ENCODE results near the gene ESR2.
"Not testable (repeated sequence)": the region's sequence is repeated elsewhere in the genome, so short reads cannot be mapped to it uniquely, and the experiment has no call there.

Gene ESR2

GRCh38 chr14:64293976-64294671, at the start of gene ESR2:
ESR2 (minus strand) TSS chr14:64294371; CDS start chr14:64282985, 11,386 bp downstream.
- no peak for DNase-seq

- no peak for DNase-seq
Observed at GRCh38 chr14:64340560-64341196, 46.5 kb upstream of the ESR2 start.

GRCh38 chr14:64338616-64339316, 44.6 kb upstream of the ESR2 start:
- DNase-seq, result peak; percentile 76

DNA sequence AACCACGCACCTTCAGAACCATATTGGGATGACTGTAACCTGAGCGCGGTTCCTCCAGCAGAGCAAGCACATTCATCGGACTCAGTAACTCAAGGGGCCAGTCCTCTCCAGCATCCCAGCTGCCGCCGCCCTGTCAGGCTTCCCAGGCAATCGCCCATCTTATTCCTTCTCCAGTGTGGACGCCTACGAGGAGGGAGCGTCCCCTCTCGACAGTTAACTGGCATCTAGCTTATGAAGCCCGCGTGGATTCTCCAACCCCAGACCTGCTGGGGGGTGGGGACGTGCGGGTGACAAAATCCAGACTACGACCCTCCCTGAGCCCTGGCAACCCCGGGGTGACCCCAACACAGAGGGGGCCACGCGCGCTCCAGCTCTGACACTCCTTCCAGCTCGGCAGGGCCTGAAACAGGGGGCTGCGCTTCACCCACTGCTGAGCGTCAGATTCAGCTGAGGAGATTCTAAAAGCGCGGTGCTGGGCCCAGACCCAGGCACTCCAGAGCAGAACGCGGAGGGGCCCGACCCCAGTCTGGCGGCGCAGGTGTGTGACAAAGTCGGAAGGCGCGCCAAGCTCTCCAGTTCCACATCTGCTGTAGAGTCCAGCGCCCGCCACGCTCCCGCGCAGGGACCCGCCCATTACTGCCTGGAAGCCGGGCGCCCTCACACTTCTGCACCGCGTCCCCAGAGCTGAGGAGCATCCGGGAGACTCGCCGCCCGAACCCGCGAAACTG, 43.9 kb upstream of the ESR2 start:
- no peak for DNase-seq

GRCh38 chr14:64329149-64329548, 35.0 kb upstream of the ESR2 start:
- no peak for DNase-seq

DNA sequence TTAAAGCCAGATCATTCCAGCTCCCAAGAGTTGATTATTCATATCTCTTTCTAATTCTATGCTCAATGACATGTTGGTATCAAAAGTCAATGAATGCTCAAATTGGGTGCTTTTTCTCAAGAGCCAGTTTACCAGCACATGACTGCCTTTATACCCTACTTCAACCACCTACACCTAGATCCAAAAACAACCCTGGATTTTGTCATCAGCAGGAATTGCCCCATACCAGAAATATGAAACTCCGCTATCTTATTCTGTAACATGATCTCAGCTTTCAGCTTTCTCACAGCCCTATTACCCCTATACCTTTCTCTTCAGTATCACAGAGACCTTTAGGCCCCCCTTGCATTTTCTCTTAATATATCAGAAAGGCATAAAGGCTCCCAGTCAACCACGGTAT, 32.3 kb upstream of the ESR2 start:
- no peak for DNase-seq

DNA sequence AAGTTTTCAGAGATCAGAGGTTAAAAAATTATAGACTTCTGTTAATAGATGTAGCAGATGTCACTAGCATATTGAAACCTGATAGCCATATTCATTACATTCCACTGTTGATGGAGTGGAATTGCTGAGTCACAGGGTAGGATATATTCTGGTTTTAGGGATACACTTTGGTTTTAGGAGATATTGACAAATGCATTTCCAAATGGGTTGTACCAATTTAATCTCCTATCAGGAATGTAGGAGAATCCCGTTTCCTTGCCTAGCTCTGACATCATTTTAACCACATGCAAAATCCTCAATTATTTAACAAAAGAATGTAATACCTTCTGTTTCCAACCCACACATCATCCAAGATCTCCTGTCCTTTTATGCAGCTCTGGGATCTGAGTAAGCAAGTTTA, 30.7 kb upstream of the ESR2 start:
- DNase-seq, result no peak

DNA sequence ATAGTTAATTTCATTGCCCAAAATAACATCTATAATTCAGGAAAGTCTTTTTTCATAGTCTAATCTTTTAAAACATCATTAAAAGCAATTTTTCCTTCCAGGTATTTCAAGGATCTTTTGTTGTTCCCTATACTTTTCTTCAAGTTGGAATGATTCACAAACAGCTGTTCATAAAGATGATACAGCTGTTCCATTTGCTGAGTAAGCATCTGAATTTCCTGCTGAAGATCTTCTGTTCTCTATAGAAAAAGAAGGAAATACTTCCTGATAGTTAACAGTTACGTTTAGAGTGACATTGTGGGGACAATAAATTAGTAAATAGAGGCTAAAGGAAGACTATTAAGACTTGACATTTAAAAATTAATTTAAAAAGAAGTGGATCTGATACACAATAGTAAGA, 30.3 kb upstream of the ESR2 start:
- no peak for DNase-seq

DNA sequence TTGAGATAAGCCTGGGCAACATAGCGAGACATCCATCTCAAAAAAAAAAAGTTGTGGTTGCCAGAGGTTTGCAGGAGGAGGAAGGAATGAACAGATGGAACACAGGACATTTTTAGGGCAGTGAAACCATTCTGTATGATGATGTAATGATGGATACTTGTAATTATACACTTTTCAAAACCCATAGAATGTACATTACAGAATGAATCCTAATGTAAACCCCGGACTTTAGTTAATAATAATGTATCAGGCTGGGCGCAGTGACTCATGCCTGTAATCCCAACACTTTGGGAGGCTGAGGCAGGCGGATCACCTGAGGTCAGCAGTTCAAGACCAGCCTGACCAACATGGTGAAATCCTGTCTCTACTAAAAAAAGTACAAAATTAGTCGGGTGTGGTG, 26.2 kb upstream of the ESR2 start:
- not testable (repeated sequence) for DNase-seq

DNA sequence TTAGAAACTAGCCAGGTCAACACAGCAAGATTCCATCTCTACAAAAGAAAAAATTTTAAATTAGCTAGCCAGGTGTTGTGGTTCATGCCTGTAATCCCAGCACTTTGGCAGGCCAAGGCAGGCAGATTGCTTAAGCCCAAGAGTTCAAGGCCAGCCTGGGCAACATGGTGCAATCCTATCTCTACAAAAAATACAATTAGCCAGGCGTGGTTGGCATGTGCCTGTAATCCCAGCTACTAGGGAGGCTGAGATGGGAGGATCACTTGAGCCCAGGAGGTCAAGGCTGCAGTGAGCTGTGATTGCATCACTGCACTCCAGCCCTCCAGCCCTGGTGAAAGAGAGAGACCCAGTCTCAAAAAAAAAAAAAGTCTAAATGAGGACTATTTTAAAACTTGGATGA, 24.5 kb upstream of the ESR2 start:
- not testable (repeated sequence) for DNase-seq

DNA sequence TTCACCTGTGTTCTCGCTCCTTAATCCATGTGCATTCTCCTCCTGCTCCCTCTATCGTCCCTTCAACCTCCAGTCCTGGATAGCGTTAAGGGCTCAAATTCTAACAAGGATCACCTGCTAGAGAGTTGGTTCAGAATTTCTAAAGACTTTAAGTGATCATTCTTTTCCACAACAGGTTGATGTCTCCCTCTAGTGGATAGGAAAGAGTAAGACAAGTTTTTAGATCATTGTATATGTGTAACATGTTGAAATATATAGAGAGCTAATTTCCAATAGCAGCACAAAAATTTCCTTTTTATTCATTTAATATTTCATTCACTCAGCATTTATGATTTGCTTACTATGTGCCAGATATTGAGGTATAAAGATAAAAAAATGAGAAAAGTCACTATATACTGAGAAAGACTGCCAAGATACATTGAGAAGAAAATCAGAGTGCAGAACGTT, 9.3 kb upstream of the ESR2 start:
- no peak for DNase-seq

- no peak for DNase-seq
Observed at GRCh38 chr14:64298773-64299172, 4.6 kb upstream of the ESR2 start.

- DNase-seq, result no peak
Observed at GRCh38 chr14:64296561-64296960, 2.4 kb upstream of the ESR2 start.

DNA sequence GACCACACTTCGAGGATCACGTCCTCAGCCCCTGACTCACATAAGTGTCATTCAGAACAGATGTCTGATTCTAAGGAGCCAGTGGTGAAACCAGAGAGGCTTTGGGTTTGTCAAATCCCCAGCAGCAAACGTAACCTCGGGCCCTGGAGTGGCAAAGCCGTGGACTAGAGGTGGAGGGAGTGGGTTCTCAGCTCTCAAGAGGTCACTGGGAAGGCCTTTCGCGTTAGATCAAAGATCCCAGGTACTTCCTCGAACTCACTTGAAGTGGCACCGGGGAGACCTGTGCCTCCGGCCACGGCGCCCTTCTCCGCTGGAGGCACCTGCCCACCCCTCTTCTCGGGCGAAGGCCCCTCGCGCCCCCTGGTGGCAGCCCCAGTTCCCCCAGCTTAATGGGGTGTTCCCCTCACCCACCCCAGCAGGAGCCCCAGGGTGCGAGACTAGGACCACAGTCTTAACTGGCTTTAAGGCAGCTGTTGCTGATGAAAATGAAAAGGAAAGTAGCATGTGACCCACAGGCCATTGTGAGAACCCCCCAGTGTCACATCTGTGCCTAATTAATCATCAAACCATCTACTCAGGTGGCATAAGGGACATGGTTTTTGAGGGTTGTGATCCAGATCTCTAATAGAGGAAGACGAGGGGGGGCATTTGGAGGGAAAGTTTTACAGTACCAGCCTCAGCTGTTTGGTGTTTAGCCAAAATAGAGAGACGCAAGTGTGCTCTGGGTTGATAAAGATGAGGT, 672 bp upstream of the ESR2 start:
- DNase-seq, result peak; percentile 80

DNA sequence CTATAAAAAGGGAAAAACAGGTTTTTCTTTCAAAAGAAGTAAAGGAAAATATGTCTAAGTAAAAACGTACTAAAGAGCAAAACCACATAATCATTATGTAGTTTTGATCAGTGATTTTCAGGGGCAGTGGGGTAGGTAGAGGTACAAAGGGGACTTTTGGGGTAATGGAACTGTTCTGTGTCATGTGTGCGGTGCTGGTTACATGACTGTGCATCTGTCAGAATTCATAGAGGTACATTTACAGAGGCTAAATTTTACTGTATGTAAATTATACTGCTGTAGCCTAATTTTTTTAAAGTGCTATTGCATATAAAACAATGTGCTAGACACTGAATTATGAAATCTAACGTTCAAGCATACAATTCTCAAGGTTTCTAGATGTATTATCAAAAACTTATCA, 2.0 kb downstream of the ESR2 start:
- DNase-seq, result no peak

DNA sequence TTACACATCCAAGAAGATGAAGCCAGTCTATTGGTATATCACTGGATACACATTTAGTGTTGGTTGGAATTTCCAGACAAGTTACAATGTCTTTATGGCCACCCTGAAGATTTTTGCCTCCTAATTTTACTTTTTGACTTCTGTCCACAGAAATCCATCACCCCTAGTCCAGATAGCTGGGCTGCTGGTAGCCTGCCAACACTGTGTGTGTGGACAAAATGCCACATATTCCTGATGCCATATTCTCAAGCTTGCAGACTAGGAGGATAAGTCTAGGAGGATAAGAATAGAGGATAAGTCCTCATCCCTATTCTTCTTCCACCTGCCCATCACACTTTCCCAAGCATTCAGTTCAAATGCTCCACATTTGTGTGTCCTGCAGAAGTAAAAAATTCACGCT, 4.6 kb downstream of the ESR2 start:
- no peak for DNase-seq

GRCh38 chr14:64281805-64282204, 12.4 kb downstream of the ESR2 start:
- DNase-seq, result no peak

GRCh38 chr14:64279704-64280668, 14.2 kb downstream of the ESR2 start:
- DNase-seq, result no peak

DNA sequence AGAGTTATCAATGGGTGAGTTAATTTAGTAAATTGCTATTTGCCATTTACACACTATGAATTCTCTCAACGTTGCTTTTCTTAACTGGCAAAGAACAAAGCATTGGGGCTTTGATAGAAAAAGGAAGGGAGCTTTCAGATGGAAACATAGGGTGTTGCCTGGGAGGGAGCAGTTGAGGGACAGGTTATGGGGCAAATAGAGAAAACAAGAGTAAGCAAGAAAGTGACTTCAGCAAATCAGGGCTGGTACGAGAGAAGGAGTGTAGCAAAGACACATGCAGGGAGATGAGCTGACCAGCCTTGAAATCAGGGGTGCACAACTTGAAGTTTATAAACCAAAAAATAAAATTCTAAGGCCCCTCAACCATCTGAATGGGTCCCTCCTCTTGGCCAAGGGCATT, 15.7 kb downstream of the ESR2 start:
- no peak for DNase-seq

DNA sequence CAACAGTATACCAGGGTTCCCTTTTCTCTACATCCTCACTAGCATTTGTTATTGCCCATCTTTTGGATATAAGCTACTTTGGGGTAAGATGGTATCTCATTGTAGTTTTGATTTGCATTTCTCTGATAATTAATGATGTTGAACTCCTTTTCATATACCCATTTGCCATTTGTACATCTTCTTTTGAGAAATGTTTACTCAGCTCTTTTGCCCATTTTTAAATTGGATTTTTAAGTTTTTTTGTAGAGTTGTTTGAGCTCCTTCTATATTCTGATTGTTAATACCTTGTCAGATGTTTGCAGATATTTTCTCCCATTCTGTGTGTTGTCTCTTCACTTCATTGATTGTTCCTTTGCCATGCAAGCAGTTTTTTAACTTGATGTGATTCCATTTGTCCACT, 22.2 kb downstream of the ESR2 start:
- no peak for DNase-seq

DNA sequence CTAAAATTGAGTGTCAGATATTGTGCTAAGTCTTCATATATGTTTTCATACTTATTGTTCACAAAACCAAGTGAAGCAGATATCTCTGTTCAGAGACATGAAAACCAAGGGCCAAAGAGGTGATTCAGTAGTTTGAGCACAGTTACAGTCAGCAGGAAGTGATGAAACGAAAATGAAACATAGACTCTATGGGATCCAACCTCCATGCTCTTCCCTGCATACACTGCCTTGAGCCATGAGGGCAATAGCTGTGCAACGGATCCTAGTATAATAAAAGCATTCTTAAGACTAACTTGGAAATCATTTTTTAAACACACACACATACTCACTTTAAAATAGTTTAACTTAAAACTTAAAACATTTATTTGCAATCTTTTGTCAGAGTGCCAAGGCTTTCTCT, 27.9 kb downstream of the ESR2 start:
- no peak for DNase-seq

DNA sequence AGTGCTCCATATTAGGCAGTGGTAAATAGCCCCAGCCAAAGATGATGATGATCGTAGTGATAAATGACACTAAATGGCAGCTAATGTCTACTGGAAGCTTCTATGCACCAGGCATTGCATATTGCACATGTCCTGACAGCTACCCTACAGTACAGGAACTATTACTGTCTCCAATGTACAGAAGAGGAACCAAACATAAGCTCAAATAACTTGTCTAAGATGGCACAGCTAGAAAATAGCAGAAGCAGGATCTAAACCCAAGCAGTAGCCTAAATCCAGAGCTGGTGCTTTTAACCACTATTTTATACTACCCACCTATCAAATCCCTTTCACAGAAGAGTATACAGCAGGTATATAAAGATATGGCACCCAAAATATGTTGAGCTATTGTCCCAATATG, 28.9 kb downstream of the ESR2 start:
- DNase-seq, result no peak
